AG09309 (cell line): ENCODE data around the gene GPR157.

Source experiments
- DNase-seq: peaks from one replicate; pipeline ENCODE4 v3.0.0-alpha.2; 2010; ENCODE audit warnings: low read depth
- H3K4me3 ChIP-seq: 2 replicates; pipeline ENCODE4 v1.5.1; 2011; ENCODE audit warnings: mild to moderate bottlenecking, low read depth, low read length, moderate library complexity; ENCODE audit not compliant: control insufficient read depth
- CTCF ChIP-seq: IDR thresholded peaks from 2 replicates; pipeline ENCODE4 v1.5.1; 2011; ENCODE audit warnings: mild to moderate bottlenecking, low read depth, low read length, inconsistent platforms; ENCODE audit not compliant: insufficient read depth, control insufficient read depth; ENCODE audit errors: missing control alignments

GPR157 gene

GRCh38 chr1:9081473-9081872 is 47.4 kb downstream of the GPR157 start:
- DNase-seq, result no peak
- no peak overlapping the region for H3K4me3 ChIP-seq
- TF ChIP-seq CTCF, result no peak

GRCh38 chr1:9080705-9081291 is 48.1 kb downstream of the GPR157 start:
- H3K4me3 ChIP-seq, result no peak overlapping the region
- no peak for DNase-seq

GRCh38 chr1:9079988-9080704 is 48.8 kb downstream of the GPR157 start:
- no peak for DNase-seq

More at GRCh38 chr1:9080705-9081291, 48.1 kb downstream of the GPR157 start:
- TF ChIP-seq CTCF, result no peak

GRCh38 chr1:9078752-9079500 is 50.0 kb downstream of the GPR157 start:
- H3K4me3 ChIP-seq, result no peak overlapping the region
- no peak for DNase-seq
- no peak for TF ChIP-seq CTCF

More at GRCh38 chr1:9079988-9080704, 48.8 kb downstream of the GPR157 start:
- no peak for TF ChIP-seq CTCF
- H3K4me3 ChIP-seq, result no peak overlapping the region

- no peak for TF ChIP-seq CTCF
- no peak for DNase-seq
- H3K4me3 ChIP-seq, result no peak overlapping the region
Observed at GRCh38 chr1:9078015-9078751, 50.7 kb downstream of the GPR157 start.

GRCh38 chr1:9075022-9075421 is 53.9 kb downstream of the GPR157 start:
- no peak overlapping the region for H3K4me3 ChIP-seq
- TF ChIP-seq CTCF, result no peak
- DNase-seq, result no peak
